ENCODE results near the gene MAGEA9B. TPM values are rescaled to one million over a fixed set of nuclear protein-coding genes. Genes with fewer than 3 reads are reported as not detected.
"Not testable (repeated sequence)": the region's sequence is repeated elsewhere in the genome, so short reads cannot be mapped to it uniquely, and the experiment has no call there.

Gene MAGEA9B
- polyA plus RNA-seq, 1 experiment = not detected

- Histone ChIP-seq H3K27me3 (ENCODE audit: control insufficient read depth, insufficient read depth, low read length) (no peaks in the 10 kb centered on the region), H3K9me3 (ENCODE audit: control insufficient read depth, insufficient read depth, low read length) (no peaks in the 10 kb centered on the region), H3K27ac (ENCODE audit: low read depth, low read length) (no peak overlapping the region), H3K4me3 (ENCODE audit: low read depth, low read length) (no peak overlapping the region)
- ChIA-PET POLR2A (no interaction called here), CTCF (interaction anchor here (0.9 kb wide), 1 partner anchor 56 kb away, joined by 3 read pairs; no protein-coding TSS in a partner anchor)
- no peak for TF ChIP-seq CTCF (IDR thresholded peaks at IDR 0.05; ENCODE audit: low read depth, low read length)
- DNase-seq (ENCODE audit: low read depth, low spot score) = no peak
These were observed 19.4 kb downstream of the MAGEA9B start for GRCh38 chrX:149567621-149568417.

GRCh38 chrX:149563359-149563758, 23.9 kb downstream of the MAGEA9B start:
- ChIA-PET CTCF (no interaction called here), POLR2A (no interaction called here)
- DNase-seq (ENCODE audit: low read depth, low spot score) = no peak
- no peak overlapping the region for H3K4me3 ChIP-seq (ENCODE audit: low read depth, low read length)
- no peaks in the 10 kb centered on the region for H3K27me3 ChIP-seq (ENCODE audit: control insufficient read depth, insufficient read depth, low read length)
- no peak for TF ChIP-seq CTCF (IDR thresholded peaks at IDR 0.05; ENCODE audit: low read depth, low read length)
- H3K27ac ChIP-seq (ENCODE audit: low read depth, low read length) = no peak overlapping the region
- no peaks in the 10 kb centered on the region for H3K9me3 ChIP-seq (ENCODE audit: control insufficient read depth, insufficient read depth, low read length)

DNA sequence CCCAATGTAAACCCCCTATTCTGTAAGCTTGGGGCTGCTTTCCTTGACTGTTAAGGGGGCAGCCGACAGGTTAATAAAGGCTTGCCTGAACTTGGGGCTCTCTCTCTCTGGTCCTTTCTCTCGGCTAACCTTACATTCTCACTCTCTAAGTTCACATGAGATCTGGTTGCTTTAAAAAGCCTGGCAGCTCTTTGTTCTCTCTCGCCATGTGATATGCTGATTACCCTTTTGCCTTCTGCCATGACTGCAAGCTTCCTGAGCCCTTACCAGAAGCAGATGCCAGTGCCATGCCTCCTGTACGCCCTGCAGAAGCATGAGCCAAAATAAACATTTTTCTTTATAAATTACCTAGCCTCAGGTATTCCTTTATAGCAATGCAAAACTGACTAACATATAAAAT, 32.0 kb downstream of the MAGEA9B start:
- DNase-seq (ENCODE audit: low read depth, low spot score); H3K27me3 ChIP-seq (ENCODE audit: control insufficient read depth, insufficient read depth, low read length); H3K27ac ChIP-seq (ENCODE audit: low read depth, low read length); POLR2A ChIA-PET; CTCF ChIA-PET; H3K9me3 ChIP-seq (ENCODE audit: control insufficient read depth, insufficient read depth, low read length); H3K4me3 ChIP-seq (ENCODE audit: low read depth, low read length): not testable (repeated sequence)

DNA sequence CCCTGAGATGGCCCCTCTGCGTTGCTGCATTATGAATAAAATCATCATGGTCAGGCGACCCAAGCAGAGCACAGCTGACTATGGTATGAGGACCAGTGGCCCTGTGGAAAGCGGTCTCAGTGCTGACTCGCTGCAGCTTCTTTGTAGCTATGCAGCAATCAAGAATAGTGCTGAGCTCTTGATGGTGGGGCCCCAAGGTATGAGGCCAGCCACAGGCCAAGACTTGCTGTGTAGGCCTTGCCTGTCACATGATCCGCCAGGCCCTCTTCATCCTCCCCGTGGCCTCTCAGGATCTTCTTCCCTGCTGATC, 35.4 kb downstream of the MAGEA9B start:
- H3K27ac ChIP-seq (ENCODE audit: low read depth, low read length); H3K4me3 ChIP-seq (ENCODE audit: low read depth, low read length); DNase-seq (ENCODE audit: low read depth, low spot score); CTCF ChIA-PET; H3K27me3 ChIP-seq (ENCODE audit: control insufficient read depth, insufficient read depth, low read length); POLR2A ChIA-PET; H3K9me3 ChIP-seq (ENCODE audit: control insufficient read depth, insufficient read depth, low read length): not testable (repeated sequence)

GRCh38 chrX:149551245-149551938, 35.9 kb downstream of the MAGEA9B start:
- H3K27me3 ChIP-seq (ENCODE audit: control insufficient read depth, insufficient read depth, low read length); DNase-seq (ENCODE audit: low read depth, low spot score); H3K9me3 ChIP-seq (ENCODE audit: control insufficient read depth, insufficient read depth, low read length); POLR2A ChIA-PET; H3K4me3 ChIP-seq (ENCODE audit: low read depth, low read length); CTCF ChIA-PET; H3K27ac ChIP-seq (ENCODE audit: low read depth, low read length): not testable (repeated sequence)

GRCh38 chrX:149550454-149550853, 36.8 kb downstream of the MAGEA9B start:
- H3K27me3 ChIP-seq (ENCODE audit: control insufficient read depth, insufficient read depth, low read length); H3K4me3 ChIP-seq (ENCODE audit: low read depth, low read length); POLR2A ChIA-PET; DNase-seq (ENCODE audit: low read depth, low spot score); H3K27ac ChIP-seq (ENCODE audit: low read depth, low read length); CTCF ChIA-PET; H3K9me3 ChIP-seq (ENCODE audit: control insufficient read depth, insufficient read depth, low read length): not testable (repeated sequence)

DNA sequence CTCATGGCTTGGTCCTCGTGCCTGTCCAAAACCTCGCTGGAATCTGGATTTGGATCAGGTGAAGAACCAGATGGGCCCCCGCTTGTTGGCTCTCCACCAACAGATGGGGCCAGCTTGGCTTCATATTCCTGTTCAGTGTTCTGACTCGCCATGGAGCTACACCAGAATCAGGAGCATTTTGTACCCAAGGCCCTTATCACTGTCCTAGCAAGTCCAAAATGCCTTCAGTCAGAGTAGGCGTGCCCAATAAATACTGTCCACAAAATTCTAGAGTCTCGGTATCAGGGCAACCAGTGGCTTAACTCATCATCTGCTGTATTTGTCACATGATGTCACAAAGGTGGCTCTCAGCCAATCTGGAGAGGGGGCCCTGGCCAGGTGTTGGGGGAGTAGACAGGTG, 37.6 kb downstream of the MAGEA9B start, which contains the start of gene HSFX3:
TSS of gene HSFX3 (minus strand) at position 224 of the 400 bp plus-strand sequence. CDS start at position 152, 72 bp downstream.
- CTCF ChIA-PET; H3K27ac ChIP-seq (ENCODE audit: low read depth, low read length); H3K4me3 ChIP-seq (ENCODE audit: low read depth, low read length); POLR2A ChIA-PET; DNase-seq (ENCODE audit: low read depth, low spot score); H3K9me3 ChIP-seq (ENCODE audit: control insufficient read depth, insufficient read depth, low read length); H3K27me3 ChIP-seq (ENCODE audit: control insufficient read depth, insufficient read depth, low read length): not testable (repeated sequence)

- H3K9me3 ChIP-seq (ENCODE audit: control insufficient read depth, insufficient read depth, low read length); CTCF ChIA-PET; DNase-seq (ENCODE audit: low read depth, low spot score); H3K27me3 ChIP-seq (ENCODE audit: control insufficient read depth, insufficient read depth, low read length); H3K4me3 ChIP-seq (ENCODE audit: low read depth, low read length); POLR2A ChIA-PET; H3K27ac ChIP-seq (ENCODE audit: low read depth, low read length): not testable (repeated sequence)
These were observed 39.5 kb downstream of the MAGEA9B start for GRCh38 chrX:149547782-149548181.

- H3K9me3 ChIP-seq (ENCODE audit: control insufficient read depth, insufficient read depth, low read length); H3K27me3 ChIP-seq (ENCODE audit: control insufficient read depth, insufficient read depth, low read length); DNase-seq (ENCODE audit: low read depth, low spot score); POLR2A ChIA-PET; H3K27ac ChIP-seq (ENCODE audit: low read depth, low read length); H3K4me3 ChIP-seq (ENCODE audit: low read depth, low read length); CTCF ChIA-PET: not testable (repeated sequence)
These were observed 40.3 kb downstream of the MAGEA9B start for GRCh38 chrX:149546962-149547361.
